Astrocyte of the spinal cord (primary cell): ENCODE measurements around the gene SWI5.

Source experiments
- DNase-seq: peaks from one replicate; pipeline ENCODE4 v3.0.0; 2011; ENCODE audit warnings: low read depth, low spot score
- H3K4me3 ChIP-seq: 2 replicates; pipeline ENCODE4 v1.5.1; 2011; ENCODE audit warnings: low read depth, mild to moderate bottlenecking, low read length, moderate library complexity
- CTCF ChIP-seq: IDR thresholded peaks from 2 replicates; pipeline ENCODE4 v1.5.1; 2012; ENCODE audit warnings: low read depth, mild to moderate bottlenecking, low read length, inconsistent platforms
- in situ Hi-C: cut with HindIII; loops from 2 replicates; pipeline ENCODE4 v1.10.0; 2017; ENCODE audit warnings: low sequenced_read_pairs

SWI5 gene

GRCh38 chr9:128321343-128321742 is 45.3 kb downstream of the SWI5 start:
- peak overlapping the region; percentile 89 for H3K4me3 ChIP-seq
- in situ Hi-C loops: no loop called here

GRCh38 chr9:128321879-128322403 is 45.9 kb downstream of the SWI5 start:
- no peak for TF ChIP-seq CTCF
- no peak for DNase-seq
- H3K4me3 ChIP-seq: peak overlapping the region; percentile 89
- in situ Hi-C loops: no loop called here

More at GRCh38 chr9:128321343-128321742, 45.3 kb downstream of the SWI5 start:
- no peak for DNase-seq
- TF ChIP-seq CTCF: no peak

GRCh38 chr9:128322404-128323211 is 46.5 kb downstream of the SWI5 start, which contains the start of the genes COQ4 and TRUB2:
Gene COQ4 (plus strand): TSS chr9:128322839. CDS start chr9:128322859, 20 bp downstream.
Gene TRUB2 (minus strand): TSS chr9:128322447. CDS start chr9:128322408, 39 bp downstream.
- in situ Hi-C loops: no loop called here
- peak; percentile 97 for DNase-seq
- peak within 1 kb of the TSS; percentile 89 for H3K4me3 ChIP-seq
- no peak for TF ChIP-seq CTCF

- DNase-seq: peak; percentile 35
- peak overlapping the region; percentile 89 for H3K4me3 ChIP-seq
- no peak for TF ChIP-seq CTCF
- in situ Hi-C loops: no loop called here
These were observed 47.2 kb downstream of the SWI5 start for GRCh38 chr9:128323212-128323730.

- TF ChIP-seq CTCF: no peak
- in situ Hi-C loops: no loop called here
- peak overlapping the region; percentile 89 for H3K4me3 ChIP-seq
- DNase-seq: no peak
These were observed 47.7 kb downstream of the SWI5 start for GRCh38 chr9:128323791-128324190.

GRCh38 chr9:128324401-128324800 is 48.3 kb downstream of the SWI5 start:
- no peak for DNase-seq
- H3K4me3 ChIP-seq: no peak overlapping the region
- no peak for TF ChIP-seq CTCF
- in situ Hi-C loops: no loop called here
